Measurements from ENCODE around the gene PDE10A. TPM values are rescaled to one million over a fixed set of nuclear protein-coding genes. Genes with fewer than 3 reads are reported as not detected.
"Not testable (repeated sequence)": the region's sequence is repeated elsewhere in the genome, so short reads cannot be mapped to it uniquely, and the experiment has no call there.

PDE10A gene
- total and polyA plus RNA-seq, 8 donors = 0.78 to 58.2 (median 4.0) TPM; not detected in 1

GRCh38 chr6:165568326-165568725 is 94.7 kb downstream of the PDE10A start:
- DNase-seq = no peak
- Histone ChIP-seq H3K27me3 (no peaks in the 10 kb centered on the region), H3K9me3 (no peaks in the 10 kb centered on the region), H3K36me3 (no peaks in the 10 kb centered on the region), H3K27ac (no peak overlapping the region), H3K4me3 (no peak overlapping the region), H3K4me1 (peaks cover 0 to 1% (median 0%) of the 10 kb centered on the region in 4 donors)
- 66 to 88% (median 74%) methylated on average over 2 of the region's 2 CpGs for WGBS, 5 donors
- intact Hi-C loops (cut with DNase I; ENCODE audit: low total_unique reads) = no loop called here
- no peak for TF ChIP-seq CTCF (IDR thresholded peaks at IDR 0.05)
- no peak for TF ChIP-seq POLR2A (IDR thresholded peaks at IDR 0.05)
- no peak for TF ChIP-seq EP300 (IDR thresholded peaks at IDR 0.05)

- no peaks in the 10 kb centered on the region for H3K4me1 ChIP-seq
- intact Hi-C loops (cut with DNase I; ENCODE audit: low total_unique reads) = no loop called here
- H3K9me3 ChIP-seq = no peaks in the 10 kb centered on the region
- H3K27ac ChIP-seq = no peak overlapping the region
- WGBS, 5 donors = 88 to 94% (median 91%) methylated on average over 5 of the region's 5 CpGs
- TF ChIP-seq CTCF (IDR thresholded peaks at IDR 0.05) (no peak), POLR2A (IDR thresholded peaks at IDR 0.05) (no peak), POLR2AphosphoS5 (IDR thresholded peaks at IDR 0.05) (no peak), EP300 (IDR thresholded peaks at IDR 0.05) (no peak)
- H3K36me3 ChIP-seq = no peaks in the 10 kb centered on the region
- H3K4me3 ChIP-seq = no peak overlapping the region
- no peak for DNase-seq
- no peaks in the 10 kb centered on the region for H3K27me3 ChIP-seq
Observed at GRCh38 chr6:165566088-165566828, 96.8 kb downstream of the PDE10A start.

- DNase-seq = no peak
- intact Hi-C loops (cut with DNase I; ENCODE audit: low total_unique reads) = no loop called here
- no peak overlapping the region for H3K27ac ChIP-seq
- 81 to 88% (median 84%) methylated on average over 7 of the region's 7 CpGs for WGBS, 5 donors
- H3K27me3 ChIP-seq = no peaks in the 10 kb centered on the region
- H3K4me3 ChIP-seq = no peak overlapping the region
- H3K36me3 ChIP-seq = no peaks in the 10 kb centered on the region
- no peaks in the 10 kb centered on the region for H3K4me1 ChIP-seq
- no peaks in the 10 kb centered on the region for H3K9me3 ChIP-seq
- TF ChIP-seq POLR2AphosphoS5 (IDR thresholded peaks at IDR 0.05) (no peak), CTCF (IDR thresholded peaks at IDR 0.05) (no peak), EP300 (IDR thresholded peaks at IDR 0.05) (no peak), POLR2A (IDR thresholded peaks at IDR 0.05) (no peak)
Observed at GRCh38 chr6:165562421-165563090, 100.5 kb downstream of the PDE10A start.

- no peak overlapping the region for H3K27ac ChIP-seq
- no peaks in the 10 kb centered on the region for H3K36me3 ChIP-seq
- no peak overlapping the region for H3K4me3 ChIP-seq
- H3K4me1 ChIP-seq = peaks cover 0 to 11% (median 8%) of the 10 kb centered on the region in 4 donors
- no peak for DNase-seq
- H3K9me3 ChIP-seq = no peaks in the 10 kb centered on the region
- WGBS, 5 donors = 87 to 92% (median 90%) methylated on average over 7 of the region's 7 CpGs
- TF ChIP-seq POLR2AphosphoS5 (IDR thresholded peaks at IDR 0.05) (no peak), CTCF (IDR thresholded peaks at IDR 0.05) (no peak), EP300 (IDR thresholded peaks at IDR 0.05) (no peak), POLR2A (IDR thresholded peaks at IDR 0.05) (no peak)
- no peaks in the 10 kb centered on the region for H3K27me3 ChIP-seq
- intact Hi-C loops (cut with DNase I; ENCODE audit: low total_unique reads) = no loop called here
Observed at GRCh38 chr6:165559632-165560031, 103.4 kb downstream of the PDE10A start.

- peaks cover 0 to 11% (median 8%) of the 10 kb centered on the region in 4 donors for H3K4me1 ChIP-seq
- WGBS, 5 donors = 89 to 96% (median 94%) methylated on average over 6 of the region's 6 CpGs
- H3K4me3 ChIP-seq; H3K36me3 ChIP-seq; H3K9me3 ChIP-seq; H3K27ac ChIP-seq; intact Hi-C loops (cut with DNase I; ENCODE audit: low total_unique reads); DNase-seq; H3K27me3 ChIP-seq: not testable (repeated sequence)
Observed at GRCh38 chr6:165558097-165558496, 104.9 kb downstream of the PDE10A start.
